HG03039 (cell line): ENCODE data around the gene HPS1.

Source experiments
- ATAC-seq: cut with Tn5 transposase; IDR thresholded peaks from one replicate; pipeline ENCODE4 v1.9.1; 2021; ENCODE audit warnings: mild to moderate bottlenecking, moderate library complexity; ENCODE audit not compliant: unreplicated experiment

The HPS1 gene

GRCh38 chr10:98433881-98434732, 12.6 kb downstream of the HPS1 start:
- no peak for ATAC-seq

- no peak for ATAC-seq
Observed at GRCh38 chr10:98433371-98433770, 13.4 kb downstream of the HPS1 start.

- no peak for ATAC-seq
Observed at GRCh38 chr10:98432330-98432729, 14.4 kb downstream of the HPS1 start.

GRCh38 chr10:98431016-98431415, 15.7 kb downstream of the HPS1 start:
- no peak for ATAC-seq

GRCh38 chr10:98430427-98430826, 16.3 kb downstream of the HPS1 start:
- no peak for ATAC-seq

GRCh38 chr10:98429320-98430072, 17.2 kb downstream of the HPS1 start:
- no peak for ATAC-seq

- no peak for ATAC-seq
Observed at GRCh38 chr10:98427011-98427515, 19.7 kb downstream of the HPS1 start.

GRCh38 chr10:98425511-98426352, 21.0 kb downstream of the HPS1 start:
- peak; percentile 68 for ATAC-seq

- ATAC-seq, result no peak
Observed at GRCh38 chr10:98424295-98425254, 22.2 kb downstream of the HPS1 start.

- no peak for ATAC-seq
Observed at GRCh38 chr10:98423691-98424120, 23.0 kb downstream of the HPS1 start.

GRCh38 chr10:98422182-98422581, 24.6 kb downstream of the HPS1 start:
- no peak for ATAC-seq

GRCh38 chr10:98420786-98421185, 25.9 kb downstream of the HPS1 start:
- ATAC-seq, result no peak

GRCh38 chr10:98419469-98420261, 27.1 kb downstream of the HPS1 start:
- ATAC-seq, result no peak

- ATAC-seq, result no peak
Observed at GRCh38 chr10:98418665-98419468, 27.9 kb downstream of the HPS1 start.

- ATAC-seq, result no peak
Observed at GRCh38 chr10:98417973-98418664, 28.6 kb downstream of the HPS1 start.

GRCh38 chr10:98417481-98417959, 29.2 kb downstream of the HPS1 start:
- ATAC-seq, result no peak

GRCh38 chr10:98416606-98417388, 29.9 kb downstream of the HPS1 start:
- no peak for ATAC-seq
